ENCODE data around the gene MCFD2. TPM values are rescaled to one million over a fixed set of nuclear protein-coding genes. Genes with fewer than 3 reads are reported as not detected.

The MCFD2 gene
- total RNA-seq (100 to 1,000 TPM in 4 of 6 donors, 10 to 100 TPM in 2; 82.3 to 180 (median 107) TPM), polyA plus RNA-seq (10 to 100 TPM; 20.1 to 31.4 TPM)

- no peak for FAIRE-seq
- TF ChIP-seq CTCF (IDR thresholded peaks at IDR 0.05), result no peak
- intact Hi-C loops (cut with DNase I), result loop anchor here in 1 of 3 donors (10.0 kb wide), 1 partner anchor 409 kb away; no protein-coding TSS in a partner anchor
- H3K36me3 ChIP-seq, result peaks cover 0 to 7% (median 0%) of the 10 kb centered on the region in 3 donors
- peak within 1 kb of the TSS; percentile 97 to 98 (median 98) for H3K27ac ChIP-seq
- H3K4me3 ChIP-seq, result peak within 1 kb of the TSS; percentile 89 to 100 (median 96)
- H3K9me3 ChIP-seq, result no peaks in the 10 kb centered on the region
- DNase-seq, result peak in 3 of 6 donors; percentile 36 to 74 (median 49)
- WGBS, 2 donors, result 0% methylated on average over 28 to 37 of the region's 38 CpGs
- no peaks in the 10 kb centered on the region for H3K27me3 ChIP-seq
- H3K4me1 ChIP-seq, result peaks cover 0 to 23% (median 18%) of the 10 kb centered on the region in 3 donors
- peak; percentile 28 to 46 (median 37) for ATAC-seq
Observed at GRCh38 chr2:46915281-46915810, at the start of gene MCFD2. TSS of gene MCFD2 (minus strand) at chr2:46915806. CDS start at chr2:46909171, 6,635 bp downstream.

GRCh38 chr2:46964835-46965560 lies 49.4 kb upstream of the MCFD2 start:
- H3K27ac ChIP-seq, result peak overlapping the region in 1 of 4 donors; percentile 28
- FAIRE-seq, result no peak

GRCh38 chr2:46963941-46964673 lies 48.5 kb upstream of the MCFD2 start:
- no peak for TF ChIP-seq CTCF (IDR thresholded peaks at IDR 0.05)
- 92 to 93% methylated on average over 7 of the region's 7 CpGs for WGBS, 2 donors
- Histone ChIP-seq H3K36me3 (peaks cover 0 to 5% (median 0%) of the 10 kb centered on the region in 3 donors), H3K4me1 (peaks cover 11 to 41% (median 17%) of the 10 kb centered on the region in 3 donors), H3K27me3 (no peaks in the 10 kb centered on the region), H3K9me3 (no peaks in the 10 kb centered on the region), H3K4me3 (no peak overlapping the region), H3K27ac (peak overlapping the region in 2 of 4 donors; percentile 11 to 28)
- ATAC-seq (no peak), FAIRE-seq (no peak), DNase-seq (no peak)
- intact Hi-C loops (cut with DNase I), result no loop called here

More at GRCh38 chr2:46964835-46965560, 49.4 kb upstream of the MCFD2 start:
- Histone ChIP-seq H3K36me3 (peaks cover 0 to 4% (median 0%) of the 10 kb centered on the region in 3 donors), H3K9me3 (no peaks in the 10 kb centered on the region), H3K4me1 (peaks cover 15 to 48% (median 18%) of the 10 kb centered on the region in 3 donors), H3K27me3 (no peaks in the 10 kb centered on the region), H3K4me3 (no peak overlapping the region)
- WGBS, 2 donors, result 71 to 73% methylated on average over 12 of the region's 12 CpGs
- peak in 1 of 6 donors; percentile 34 for DNase-seq
- intact Hi-C loops (cut with DNase I), result no loop called here
- TF ChIP-seq CTCF (IDR thresholded peaks at IDR 0.05), result no peak
- peak; percentile 7 to 32 (median 30) for ATAC-seq

GRCh38 chr2:46963210-46963609 lies 47.6 kb upstream of the MCFD2 start:
- Histone ChIP-seq H3K4me3 (no peak overlapping the region), H3K4me1 (peaks cover 2 to 32% (median 9%) of the 10 kb centered on the region in 3 donors), H3K27me3 (no peaks in the 10 kb centered on the region), H3K9me3 (no peaks in the 10 kb centered on the region), H3K27ac (no peak overlapping the region), H3K36me3 (peaks cover 0 to 14% (median 4%) of the 10 kb centered on the region in 3 donors)
- no peak for FAIRE-seq
- TF ChIP-seq CTCF (IDR thresholded peaks at IDR 0.05), result no peak
- DNase-seq, result no peak
- intact Hi-C loops (cut with DNase I), result no loop called here
- 86% methylated on average over 4 of the region's 4 CpGs for WGBS, 2 donors
- no peak for ATAC-seq

All from pancreas (tissue), 10 donors.